NCI-H774 (cell line): ENCODE results near the gene SLC31A2.

Source experiments
- DNase-seq: peaks from one replicate; lab custom pipeline; 2025; lab: John Stamatoyannopoulos, UW

SLC31A2 gene

GRCh38 chr9:113151696-113152630, 1.2 kb downstream of the SLC31A2 start:
- no peak for DNase-seq

GRCh38 chr9:113152699-113153098, 1.9 kb downstream of the SLC31A2 start:
- DNase-seq, result no peak

- peak; percentile 23 for DNase-seq
Observed at GRCh38 chr9:113153599-113153998, 2.8 kb downstream of the SLC31A2 start.

- DNase-seq, result no peak
Observed at GRCh38 chr9:113154471-113154870, 3.7 kb downstream of the SLC31A2 start.

GRCh38 chr9:113154946-113155345, 4.1 kb downstream of the SLC31A2 start:
- DNase-seq, result no peak

GRCh38 chr9:113155911-113156588, 5.2 kb downstream of the SLC31A2 start:
- DNase-seq, result no peak

GRCh38 chr9:113156880-113157279, 6.1 kb downstream of the SLC31A2 start:
- DNase-seq, result no peak

GRCh38 chr9:113158446-113158845, 7.6 kb downstream of the SLC31A2 start:
- no peak for DNase-seq

- no peak for DNase-seq
Observed at GRCh38 chr9:113160571-113160970, 9.8 kb downstream of the SLC31A2 start.

GRCh38 chr9:113163001-113163400, 12.2 kb downstream of the SLC31A2 start:
- DNase-seq, result no peak

- no peak for DNase-seq
Observed at GRCh38 chr9:113164536-113165300, 13.9 kb downstream of the SLC31A2 start.

GRCh38 chr9:113166039-113166438, 15.2 kb downstream of the SLC31A2 start:
- DNase-seq, result no peak

- no peak for DNase-seq
Observed at GRCh38 chr9:113168809-113169208, 18.0 kb downstream of the SLC31A2 start.

GRCh38 chr9:113173341-113173740, 22.5 kb downstream of the SLC31A2 start:
- no peak for DNase-seq

- DNase-seq, result no peak
Observed at GRCh38 chr9:113176803-113177202, 26.0 kb downstream of the SLC31A2 start.

GRCh38 chr9:113177251-113177650, 26.4 kb downstream of the SLC31A2 start:
- no peak for DNase-seq

- DNase-seq, result no peak
Observed at GRCh38 chr9:113178087-113178486, 27.3 kb downstream of the SLC31A2 start.

GRCh38 chr9:113179839-113180238, 29.0 kb downstream of the SLC31A2 start:
- no peak for DNase-seq

GRCh38 chr9:113181165-113181564, 30.4 kb downstream of the SLC31A2 start:
- DNase-seq, result no peak

- DNase-seq, result no peak
Observed at GRCh38 chr9:113183956-113184488, 33.2 kb downstream of the SLC31A2 start.

- DNase-seq, result no peak
Observed at GRCh38 chr9:113184539-113184938, 33.7 kb downstream of the SLC31A2 start.

GRCh38 chr9:113185271-113185670, 34.5 kb downstream of the SLC31A2 start:
- no peak for DNase-seq
